Right lung (tissue), 5 donors: ENCODE measurements around the gene BCAR3. TPM values are rescaled to one million over a fixed set of nuclear protein-coding genes. Genes with fewer than 3 reads are reported as not detected.

Source experiments
- polyA plus RNA-seq, 5 donors: library from polyadenylated mRNA; unstranded; fragments of 120-200 nt; gene quantifications; one replicate each; pipeline versions ENCODE4 v1.2.1 to v1.2.3, GENCODE V29; 2013; ENCODE audit warnings: inconsistent platforms in 1 of 5, low replicate concordance in 1 of 5; ENCODE audit not compliant: insufficient read length in 5 of 5, insufficient read depth in 1 of 5

Gene BCAR3
- polyA plus RNA-seq, 5 donors, result 15.6 to 20.0 (median 17.6) TPM

Other genes with a start within 250 kb of the BCAR3 start
- 100 to 1,000 TPM in 4 of 5 donors, 10 to 100 TPM in 1; 86.7 to 136 (median 123) TPM for gene FNBP1L, start 233.7 kb downstream of the BCAR3 start, polyA plus RNA-seq
- 10 to 100 TPM; 51.3 to 76.4 (median 61.1) TPM for gene DNTTIP2, start 197.4 kb upstream of the BCAR3 start, polyA plus RNA-seq
- 10 to 100 TPM in 4 of 5 donors, 1 to 10 TPM in 1; 8.7 to 13.5 (median 11.5) TPM for gene GCLM, start 227.6 kb upstream of the BCAR3 start, polyA plus RNA-seq